Measurements from ENCODE around the gene RNF11.

RNF11 gene

GRCh38 chr1:51302270-51302669 lies 66.2 kb downstream of the RNF11 start:
- H3K36me3 ChIP-seq = no peaks in the 10 kb centered on the region
- peaks cover 2 to 6% of the 10 kb centered on the region in 2 experiments for H3K4me1 ChIP-seq (ENCODE audit: control insufficient read depth in 1 of 2, insufficient read depth in 1 of 2, low read depth in 1 of 2, low read length in 1 of 2)
- H3K4me3 ChIP-seq (ENCODE audit: low read depth in 1 of 2, low read length in 1 of 2) = no peak overlapping the region
- H3K27me3 ChIP-seq = no peaks in the 10 kb centered on the region
- no peaks in the 10 kb centered on the region for H3K9me3 ChIP-seq
- TF ChIP-seq, protein P1, sequence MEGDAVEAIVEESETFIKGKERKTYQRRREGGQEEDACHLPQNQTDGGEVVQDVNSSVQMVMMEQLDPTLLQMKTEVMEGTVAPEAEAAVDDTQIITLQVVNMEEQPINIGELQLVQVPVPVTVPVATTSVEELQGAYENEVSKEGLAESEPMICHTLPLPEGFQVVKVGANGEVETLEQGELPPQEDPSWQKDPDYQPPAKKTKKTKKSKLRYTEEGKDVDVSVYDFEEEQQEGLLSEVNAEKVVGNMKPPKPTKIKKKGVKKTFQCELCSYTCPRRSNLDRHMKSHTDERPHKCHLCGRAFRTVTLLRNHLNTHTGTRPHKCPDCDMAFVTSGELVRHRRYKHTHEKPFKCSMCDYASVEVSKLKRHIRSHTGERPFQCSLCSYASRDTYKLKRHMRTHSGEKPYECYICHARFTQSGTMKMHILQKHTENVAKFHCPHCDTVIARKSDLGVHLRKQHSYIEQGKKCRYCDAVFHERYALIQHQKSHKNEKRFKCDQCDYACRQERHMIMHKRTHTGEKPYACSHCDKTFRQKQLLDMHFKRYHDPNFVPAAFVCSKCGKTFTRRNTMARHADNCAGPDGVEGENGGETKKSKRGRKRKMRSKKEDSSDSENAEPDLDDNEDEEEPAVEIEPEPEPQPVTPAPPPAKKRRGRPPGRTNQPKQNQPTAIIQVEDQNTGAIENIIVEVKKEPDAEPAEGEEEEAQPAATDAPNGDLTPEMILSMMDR (IDR thresholded peaks at IDR 0.05) = no peak
- no peak overlapping the region for H3K27ac ChIP-seq

DNA sequence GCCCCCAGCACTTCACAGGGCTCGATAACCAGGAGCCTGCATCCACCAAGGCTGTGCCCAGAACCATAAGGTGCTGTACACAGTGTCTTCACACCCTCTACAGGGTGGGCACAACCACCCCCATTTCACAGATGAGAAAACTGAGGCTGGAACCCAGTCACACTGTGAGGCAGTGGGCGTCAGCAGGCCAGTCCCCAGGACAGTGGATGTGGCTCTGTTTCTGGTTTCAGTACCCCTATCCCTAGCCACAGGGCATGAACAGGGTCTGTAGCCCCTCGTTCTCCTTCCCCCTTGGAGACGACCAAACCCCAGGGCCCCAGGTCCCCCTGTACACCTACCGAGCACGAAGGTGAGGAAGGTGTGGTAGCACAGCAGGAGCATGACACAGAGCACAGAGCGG lies 66.7 kb downstream of the RNF11 start:
- Histone ChIP-seq H3K4me3 (ENCODE audit: low read depth in 1 of 2, low read length in 1 of 2) (no peak overlapping the region), H3K27ac (no peak overlapping the region), H3K9me3 (no peaks in the 10 kb centered on the region), H3K36me3 (no peaks in the 10 kb centered on the region), H3K4me1 (ENCODE audit: control insufficient read depth in 1 of 2, insufficient read depth in 1 of 2, low read depth in 1 of 2, low read length in 1 of 2) (peaks cover 2 to 6% of the 10 kb centered on the region in 2 experiments), H3K27me3 (no peaks in the 10 kb centered on the region)
- TF ChIP-seq, protein P1 (IDR thresholded peaks at IDR 0.05) = no peak

DNA sequence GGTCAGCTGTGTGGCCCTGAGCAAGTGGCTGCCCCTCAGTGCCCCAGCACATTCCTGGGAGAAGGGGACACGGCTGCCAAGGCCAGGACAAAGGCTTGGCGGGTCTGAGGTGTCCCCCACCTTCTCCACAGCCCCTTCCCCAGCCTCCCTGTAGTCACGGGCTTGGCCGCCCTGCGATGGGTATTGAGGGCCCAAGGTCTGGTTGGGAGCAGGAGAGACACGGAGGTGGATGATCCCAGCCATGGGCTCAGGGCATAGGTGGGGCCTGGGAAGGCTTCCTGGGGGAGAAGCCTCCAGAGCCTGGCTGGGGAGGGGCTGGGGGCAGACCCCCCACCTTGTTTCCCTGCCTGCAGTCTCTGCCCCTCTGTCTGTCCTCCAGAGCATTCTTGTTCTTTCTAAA lies 67.2 kb downstream of the RNF11 start:
- Histone ChIP-seq H3K27ac (no peak overlapping the region), H3K36me3 (no peaks in the 10 kb centered on the region), H3K9me3 (no peaks in the 10 kb centered on the region), H3K4me3 (ENCODE audit: low read depth in 1 of 2, low read length in 1 of 2) (no peak overlapping the region), H3K4me1 (ENCODE audit: control insufficient read depth in 1 of 2, insufficient read depth in 1 of 2, low read depth in 1 of 2, low read length in 1 of 2) (peaks cover 2 to 6% of the 10 kb centered on the region in 2 experiments), H3K27me3 (no peaks in the 10 kb centered on the region)
- TF ChIP-seq, protein P1 (IDR thresholded peaks at IDR 0.05) = no peak

DNA sequence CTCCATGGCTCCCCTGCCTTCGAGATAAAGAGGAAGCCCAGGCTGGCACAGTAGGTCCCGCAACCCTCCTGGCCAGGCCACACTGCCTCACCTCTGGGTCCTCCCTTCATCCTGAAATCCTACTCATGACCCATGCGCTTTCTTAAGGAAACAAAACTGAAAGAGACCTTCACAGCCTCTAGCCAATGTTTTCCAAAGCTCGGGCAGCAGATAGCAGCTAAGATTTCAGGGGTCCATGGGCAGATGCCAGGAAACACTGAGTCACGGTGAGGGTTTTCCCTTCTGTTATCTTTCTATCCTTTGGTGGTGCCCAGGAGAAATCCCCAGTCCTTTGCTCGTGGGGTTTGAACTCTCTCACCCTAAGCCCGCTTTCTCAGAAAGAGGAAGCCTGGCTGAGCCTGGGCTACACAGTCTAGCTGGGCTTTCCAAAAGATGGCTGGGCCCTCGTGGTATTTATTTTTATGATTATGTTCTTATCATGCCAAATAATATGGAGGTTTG lies 67.7 kb downstream of the RNF11 start:
- peaks cover 2 to 6% of the 10 kb centered on the region in 2 experiments for H3K4me1 ChIP-seq (ENCODE audit: control insufficient read depth in 1 of 2, insufficient read depth in 1 of 2, low read depth in 1 of 2, low read length in 1 of 2)
- TF ChIP-seq, protein P1 (IDR thresholded peaks at IDR 0.05) = no peak
- H3K27ac ChIP-seq = peak overlapping the region; percentile 8
- no peaks in the 10 kb centered on the region for H3K36me3 ChIP-seq
- H3K4me3 ChIP-seq (ENCODE audit: low read depth in 1 of 2, low read length in 1 of 2) = no peak overlapping the region
- no peaks in the 10 kb centered on the region for H3K9me3 ChIP-seq
- no peaks in the 10 kb centered on the region for H3K27me3 ChIP-seq

DNA sequence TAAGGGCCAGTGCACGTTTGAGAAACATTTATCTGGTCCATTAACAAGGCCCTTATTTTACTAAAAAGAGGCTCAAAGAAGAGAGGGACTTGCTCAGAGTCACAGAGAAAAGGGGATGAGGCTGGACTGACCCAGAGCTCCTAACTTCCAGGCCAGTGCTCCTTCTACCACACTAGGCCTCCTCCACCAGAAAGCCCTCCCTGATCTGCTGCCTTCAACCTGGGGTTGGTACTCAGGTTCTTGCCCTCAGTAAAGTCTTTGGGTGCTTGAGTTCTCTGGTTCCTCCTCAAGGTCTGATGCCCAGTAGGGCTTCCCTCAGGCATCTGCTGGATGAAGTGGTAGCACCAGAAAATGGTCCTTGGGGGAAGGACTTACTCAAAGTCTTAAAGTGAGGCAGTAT lies 68.3 kb downstream of the RNF11 start:
- TF ChIP-seq, protein P1 (IDR thresholded peaks at IDR 0.05) = no peak

More for the DNA sequence above, 68.3 kb downstream of the RNF11 start:
- peaks cover 2 to 6% of the 10 kb centered on the region in 2 experiments for H3K4me1 ChIP-seq (ENCODE audit: control insufficient read depth in 1 of 2, insufficient read depth in 1 of 2, low read depth in 1 of 2, low read length in 1 of 2)
- H3K9me3 ChIP-seq = no peaks in the 10 kb centered on the region
- H3K27ac ChIP-seq = no peak overlapping the region
- no peaks in the 10 kb centered on the region for H3K36me3 ChIP-seq
- no peaks in the 10 kb centered on the region for H3K27me3 ChIP-seq
- no peak overlapping the region for H3K4me3 ChIP-seq (ENCODE audit: low read depth in 1 of 2, low read length in 1 of 2)

Measured in neutrophil (primary cell).